ENCODE results near the gene CTSE.
"Not testable (repeated sequence)": the region's sequence is repeated elsewhere in the genome, so short reads cannot be mapped to it uniquely, and the experiment has no call there.

CTSE gene

GRCh38 chr1:206014601-206015000 lies 9.1 kb downstream of the CTSE start:
- no peak for DNase-seq (ENCODE audit: low spot score)

- no peak for DNase-seq (ENCODE audit: low spot score)
Observed at GRCh38 chr1:206013026-206013795, 10.5 kb downstream of the CTSE start.

- DNase-seq (ENCODE audit: low spot score): no peak
Observed at GRCh38 chr1:206012086-206012859, 11.4 kb downstream of the CTSE start.

- no peak for DNase-seq (ENCODE audit: low spot score)
Observed at GRCh38 chr1:206011057-206011456, 12.6 kb downstream of the CTSE start.

- DNase-seq (ENCODE audit: low spot score): no peak
Observed at GRCh38 chr1:206010060-206010459, 13.6 kb downstream of the CTSE start.

GRCh38 chr1:206006946-206007345 lies 16.7 kb downstream of the CTSE start:
- no peak for DNase-seq (ENCODE audit: low spot score)

GRCh38 chr1:206005778-206006180 lies 17.9 kb downstream of the CTSE start:
- DNase-seq (ENCODE audit: low spot score): no peak

- DNase-seq (ENCODE audit: low spot score): no peak
Observed at GRCh38 chr1:206005234-206005633, 18.5 kb downstream of the CTSE start.

GRCh38 chr1:206004826-206005225 lies 18.9 kb downstream of the CTSE start:
- DNase-seq (ENCODE audit: low spot score): no peak

- no peak for DNase-seq (ENCODE audit: low spot score)
Observed at GRCh38 chr1:206003854-206004800, 19.6 kb downstream of the CTSE start.

GRCh38 chr1:206002871-206003801 lies 20.6 kb downstream of the CTSE start, which contains the start of gene RAB7B:
TSS of gene RAB7B (minus strand) at chr1:206003395. CDS start at chr1:205994135, 9,260 bp downstream.
- DNase-seq (ENCODE audit: low spot score): no peak

GRCh38 chr1:206002160-206002559 lies 21.5 kb downstream of the CTSE start:
- DNase-seq (ENCODE audit: low spot score): no peak

GRCh38 chr1:206001476-206001888 lies 22.2 kb downstream of the CTSE start:
- peak; percentile 51 for DNase-seq (ENCODE audit: low spot score)

- peak; percentile 36 for DNase-seq (ENCODE audit: low spot score)
Observed at GRCh38 chr1:206000641-206001339, 22.9 kb downstream of the CTSE start.

- no peak for DNase-seq (ENCODE audit: low spot score)
Observed at GRCh38 chr1:205998457-205999241, 25.0 kb downstream of the CTSE start.

- not testable (repeated sequence) for DNase-seq (ENCODE audit: low spot score)
Observed at GRCh38 chr1:205996641-205997040, 27.1 kb downstream of the CTSE start.

GRCh38 chr1:205994346-205994745 lies 29.3 kb downstream of the CTSE start:
- DNase-seq (ENCODE audit: low spot score): no peak

- no peak for DNase-seq (ENCODE audit: low spot score)
Observed at GRCh38 chr1:205993068-205993467, 30.6 kb downstream of the CTSE start.

- DNase-seq (ENCODE audit: low spot score): no peak
Observed at GRCh38 chr1:205992218-205992882, 31.3 kb downstream of the CTSE start.
